HG02970 (cell line): ENCODE data around the gene ACP7.
"Not testable (repeated sequence)": the region's sequence is repeated elsewhere in the genome, so short reads cannot be mapped to it uniquely, and the experiment has no call there.

Experiments
- ATAC-seq: cut with Tn5 transposase; IDR thresholded peaks from one replicate; pipeline ENCODE4 v1.9.1; 2021; ENCODE audit warnings: mild to moderate bottlenecking, moderate library complexity, moderate number of reproducible peaks; ENCODE audit not compliant: unreplicated experiment, low FRiP score

Gene ACP7

GRCh38 chr19:39083983-39084731 lies at the start of gene ACP7:
Gene ACP7, plus strand, starts transcription at chr19:39084368. Its CDS starts 902 bp downstream, at chr19:39085270.
- no peak for ATAC-seq

- no peak for ATAC-seq
These were observed 47.6 kb upstream of the ACP7 start for GRCh38 chr19:39036581-39036980.

GRCh38 chr19:39037194-39037593 lies 47.0 kb upstream of the ACP7 start:
- no peak for ATAC-seq

GRCh38 chr19:39038098-39038497 lies 46.1 kb upstream of the ACP7 start:
- ATAC-seq: no peak

- no peak for ATAC-seq
These were observed 38.7 kb upstream of the ACP7 start for GRCh38 chr19:39045506-39045905.

- no peak for ATAC-seq
These were observed 37.9 kb upstream of the ACP7 start for GRCh38 chr19:39046037-39046821.

GRCh38 chr19:39047073-39047472 lies 37.1 kb upstream of the ACP7 start:
- ATAC-seq: no peak

GRCh38 chr19:39052243-39052746 lies 31.9 kb upstream of the ACP7 start:
- no peak for ATAC-seq

GRCh38 chr19:39052846-39053245 lies 31.3 kb upstream of the ACP7 start:
- ATAC-seq: no peak

GRCh38 chr19:39053276-39054090 lies 30.7 kb upstream of the ACP7 start:
- ATAC-seq: no peak

GRCh38 chr19:39054091-39054470 lies 30.1 kb upstream of the ACP7 start:
- ATAC-seq: no peak

GRCh38 chr19:39057615-39058014 lies 26.6 kb upstream of the ACP7 start:
- no peak for ATAC-seq

GRCh38 chr19:39059302-39059701 lies 24.9 kb upstream of the ACP7 start:
- ATAC-seq: no peak

- no peak for ATAC-seq
These were observed 24.0 kb upstream of the ACP7 start for GRCh38 chr19:39060171-39060570.

- no peak for ATAC-seq
These were observed 19.8 kb upstream of the ACP7 start for GRCh38 chr19:39064405-39064804.

GRCh38 chr19:39065928-39066327 lies 18.2 kb upstream of the ACP7 start:
- ATAC-seq: no peak

GRCh38 chr19:39067104-39067503 lies 17.1 kb upstream of the ACP7 start:
- ATAC-seq: no peak

- not testable (repeated sequence) for ATAC-seq
These were observed 15.9 kb upstream of the ACP7 start for GRCh38 chr19:39068259-39068658.

GRCh38 chr19:39070888-39071287 lies 13.3 kb upstream of the ACP7 start:
- no peak for ATAC-seq

GRCh38 chr19:39074205-39074692 lies 9.9 kb upstream of the ACP7 start:
- ATAC-seq: no peak

GRCh38 chr19:39074942-39075341 lies 9.2 kb upstream of the ACP7 start:
- ATAC-seq: no peak
